Suprapubic skin (tissue), 4 donors: ENCODE data around the gene CNTFR. TPM values are rescaled to one million over a fixed set of nuclear protein-coding genes. Genes with fewer than 3 reads are reported as not detected.
A peak's percentile ranks its signal among the peaks of the same experiment; 100 is the strongest.

Experiments
- DNase-seq, 2 donors: peaks; one replicate each; pipeline ENCODE4 v3.0.0-alpha.2; 2019; ENCODE audit warnings: low spot score in 2 of 2
- H3K27ac ChIP-seq: fragments of 200-600 bp; sonication (generic); one replicate; pipeline ENCODE4 v1.5.1; 2019
- H3K27me3 ChIP-seq: fragments of 200-600 bp; sonication (generic); one replicate; pipeline ENCODE4 v1.5.1; 2019
- H3K36me3 ChIP-seq: fragments of 200-600 bp; sonication (generic); one replicate; pipeline ENCODE4 v1.5.1; 2019
- H3K4me1 ChIP-seq: fragments of 200-600 bp; sonication (generic); one replicate; pipeline ENCODE4 v1.5.1; 2019
- H3K4me3 ChIP-seq: fragments of 200-600 bp; sonication (generic); one replicate; pipeline ENCODE4 v1.5.1; 2019; ENCODE audit warnings: mild to moderate bottlenecking
- H3K9me3 ChIP-seq: fragments of 200-600 bp; sonication (generic); one replicate; pipeline ENCODE4 v1.5.1; 2019
- EP300 ChIP-seq: sonication (generic); formaldehyde crosslinking; IDR thresholded peaks from one replicate; pipeline ENCODE4 v1.6.1; 2017; ENCODE audit warnings: antibody characterized with exemption
- POLR2A ChIP-seq, 2 donors: fragments of 450-650 bp; IDR thresholded peaks; one replicate each; pipeline ENCODE4 v1.6.1; 2017; ENCODE audit warnings: antibody characterized with exemption in 2 of 2, mild to moderate bottlenecking in 2 of 2, moderate library complexity in 2 of 2
- POLR2AphosphoS5 ChIP-seq, 3 donors: sonication (generic); formaldehyde crosslinking; IDR thresholded peaks; one replicate each; pipeline ENCODE4 v1.6.1; 2017; ENCODE audit warnings: antibody characterized with exemption in 3 of 3
- WGBS: methylation state at CpG from one replicate; pipeline ENCODE4 v1.1.5; 2018; 5-methylcytosine and 5-hydroxymethylcytosine counted together
- total RNA-seq, 4 donors: library from RNA; depleted of rRNA; stranded (reverse); fragments of >200 nt; gene quantifications; one replicate each; pipeline ENCODE4 v1.1.0, GENCODE V29; 2016
- TF ChIP-seq, protein P1 (sequence below), 2 donors: fragments of 200-600 bp in 1 of 2; fragments of 450-650 bp in 1 of 2; sonication (generic) in 1 of 2; IDR thresholded peaks; one replicate each; pipeline ENCODE4 v1.5.1; 2016 to 2019; ENCODE audit warnings: antibody characterized with exemption in 2 of 2, mild to moderate bottlenecking in 1 of 2, moderate library complexity in 1 of 2

The CNTFR gene
- total RNA-seq, 4 donors from 2014 or later = 5.0 to 9.1 (median 5.7) TPM

- Histone ChIP-seq H3K36me3 (no peaks in the 10 kb centered on the region), H3K9me3 (no peaks in the 10 kb centered on the region), H3K27me3 (no peaks in the 10 kb centered on the region), H3K4me1 (peaks cover 39% of the 10 kb centered on the region), H3K4me3 (no peak overlapping the region), H3K27ac (no peak overlapping the region)
- DNase-seq = peak in 1 of 2 donors; percentile 77
- 52% methylated on average over 6 of the region's 9 CpGs for WGBS
- TF ChIP-seq, protein P1, sequence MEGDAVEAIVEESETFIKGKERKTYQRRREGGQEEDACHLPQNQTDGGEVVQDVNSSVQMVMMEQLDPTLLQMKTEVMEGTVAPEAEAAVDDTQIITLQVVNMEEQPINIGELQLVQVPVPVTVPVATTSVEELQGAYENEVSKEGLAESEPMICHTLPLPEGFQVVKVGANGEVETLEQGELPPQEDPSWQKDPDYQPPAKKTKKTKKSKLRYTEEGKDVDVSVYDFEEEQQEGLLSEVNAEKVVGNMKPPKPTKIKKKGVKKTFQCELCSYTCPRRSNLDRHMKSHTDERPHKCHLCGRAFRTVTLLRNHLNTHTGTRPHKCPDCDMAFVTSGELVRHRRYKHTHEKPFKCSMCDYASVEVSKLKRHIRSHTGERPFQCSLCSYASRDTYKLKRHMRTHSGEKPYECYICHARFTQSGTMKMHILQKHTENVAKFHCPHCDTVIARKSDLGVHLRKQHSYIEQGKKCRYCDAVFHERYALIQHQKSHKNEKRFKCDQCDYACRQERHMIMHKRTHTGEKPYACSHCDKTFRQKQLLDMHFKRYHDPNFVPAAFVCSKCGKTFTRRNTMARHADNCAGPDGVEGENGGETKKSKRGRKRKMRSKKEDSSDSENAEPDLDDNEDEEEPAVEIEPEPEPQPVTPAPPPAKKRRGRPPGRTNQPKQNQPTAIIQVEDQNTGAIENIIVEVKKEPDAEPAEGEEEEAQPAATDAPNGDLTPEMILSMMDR (IDR thresholded peaks at IDR 0.05) = no peak
- TF ChIP-seq POLR2AphosphoS5 (IDR thresholded peaks at IDR 0.05) = no peak
- TF ChIP-seq POLR2A (IDR thresholded peaks at IDR 0.05) = no peak
- no peak for TF ChIP-seq EP300
Measured at GRCh38 chr9:34512131-34513078, 77.1 kb downstream of the CNTFR start.

- Histone ChIP-seq H3K36me3 (no peaks in the 10 kb centered on the region), H3K27me3 (no peaks in the 10 kb centered on the region), H3K4me1 (peaks cover 37% of the 10 kb centered on the region), H3K4me3 (no peak overlapping the region), H3K9me3 (no peaks in the 10 kb centered on the region), H3K27ac (peak overlapping the region; percentile 10)
- no peak for DNase-seq
- 55% methylated on average over 10 of the region's 13 CpGs for WGBS
- TF ChIP-seq EP300 (no peak), POLR2AphosphoS5 (IDR thresholded peaks at IDR 0.05) (no peak), POLR2A (IDR thresholded peaks at IDR 0.05) (no peak)
- TF ChIP-seq, protein P1 (IDR thresholded peaks at IDR 0.05) = no peak
Measured at GRCh38 chr9:34510497-34511468, 78.7 kb downstream of the CNTFR start.

DNA sequence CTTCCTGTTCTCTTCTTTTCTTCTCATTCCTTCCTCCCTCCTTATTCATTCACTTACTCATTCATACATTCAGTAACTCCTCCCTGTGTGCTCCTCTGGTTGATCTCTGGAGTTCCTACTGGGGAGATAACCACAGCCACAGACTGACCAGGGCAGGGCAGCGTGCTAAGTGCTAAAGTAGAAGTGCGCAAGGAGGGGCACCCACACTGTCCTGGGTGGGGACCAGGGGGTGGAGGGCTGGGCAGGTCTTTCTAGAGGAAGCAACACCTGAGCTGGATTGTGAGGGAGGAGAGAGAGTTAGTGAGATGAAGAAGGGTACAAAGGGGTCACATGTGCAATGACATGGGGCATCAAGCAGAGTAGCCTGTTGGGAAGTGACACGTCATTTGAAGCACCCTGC is 80.6 kb downstream of the CNTFR start:
- H3K4me3 ChIP-seq = no peak overlapping the region
- DNase-seq = peak in 1 of 2 donors; percentile 38
- TF ChIP-seq EP300 (no peak), POLR2A (IDR thresholded peaks at IDR 0.05) (no peak), POLR2AphosphoS5 (IDR thresholded peaks at IDR 0.05) (no peak)
- TF ChIP-seq, protein P1 (IDR thresholded peaks at IDR 0.05) = no peak
- 92% methylated on average over 3 of the region's 3 CpGs for WGBS
- no peaks in the 10 kb centered on the region for H3K9me3 ChIP-seq
- no peaks in the 10 kb centered on the region for H3K27me3 ChIP-seq
- H3K36me3 ChIP-seq = no peaks in the 10 kb centered on the region
- no peak overlapping the region for H3K27ac ChIP-seq
- peaks cover 35% of the 10 kb centered on the region for H3K4me1 ChIP-seq

GRCh38 chr9:34508463-34508862 is 81.1 kb downstream of the CNTFR start:
- Histone ChIP-seq H3K27ac (no peak overlapping the region), H3K4me3 (no peak overlapping the region), H3K9me3 (no peaks in the 10 kb centered on the region), H3K36me3 (no peaks in the 10 kb centered on the region), H3K4me1 (peaks cover 31% of the 10 kb centered on the region), H3K27me3 (no peaks in the 10 kb centered on the region)
- TF ChIP-seq POLR2A (IDR thresholded peaks at IDR 0.05) (no peak), POLR2AphosphoS5 (IDR thresholded peaks at IDR 0.05) (no peak), EP300 (no peak)
- TF ChIP-seq, protein P1 (IDR thresholded peaks at IDR 0.05) = no peak
- DNase-seq = peak in 1 of 2 donors; percentile 11
- WGBS = 91% methylated on average over 3 of the region's 3 CpGs
